GM18505 (cell line): ENCODE measurements around the gene FNDC10.

Source experiments
- ATAC-seq: cut with Tn5 transposase; IDR thresholded peaks from one replicate; pipeline ENCODE4 v1.9.1; 2021; ENCODE audit not compliant: unreplicated experiment
- POLR2A ChIP-seq: IDR thresholded peaks from 4 replicates; pipeline ENCODE4 v1.6.1; 2011; ENCODE audit warnings: borderline replicate concordance; ENCODE audit not compliant: insufficient read depth, insufficient read length; ENCODE audit errors: extremely low read depth

FNDC10 gene

GRCh38 chr1:1630965-1631781 is 31.2 kb upstream of the FNDC10 start:
- TF ChIP-seq POLR2A: no peak
- no peak for ATAC-seq

- TF ChIP-seq POLR2A: peak; percentile 18
- peak; percentile 58 for ATAC-seq
Observed at GRCh38 chr1:1630191-1630964, 30.4 kb upstream of the FNDC10 start.

DNA sequence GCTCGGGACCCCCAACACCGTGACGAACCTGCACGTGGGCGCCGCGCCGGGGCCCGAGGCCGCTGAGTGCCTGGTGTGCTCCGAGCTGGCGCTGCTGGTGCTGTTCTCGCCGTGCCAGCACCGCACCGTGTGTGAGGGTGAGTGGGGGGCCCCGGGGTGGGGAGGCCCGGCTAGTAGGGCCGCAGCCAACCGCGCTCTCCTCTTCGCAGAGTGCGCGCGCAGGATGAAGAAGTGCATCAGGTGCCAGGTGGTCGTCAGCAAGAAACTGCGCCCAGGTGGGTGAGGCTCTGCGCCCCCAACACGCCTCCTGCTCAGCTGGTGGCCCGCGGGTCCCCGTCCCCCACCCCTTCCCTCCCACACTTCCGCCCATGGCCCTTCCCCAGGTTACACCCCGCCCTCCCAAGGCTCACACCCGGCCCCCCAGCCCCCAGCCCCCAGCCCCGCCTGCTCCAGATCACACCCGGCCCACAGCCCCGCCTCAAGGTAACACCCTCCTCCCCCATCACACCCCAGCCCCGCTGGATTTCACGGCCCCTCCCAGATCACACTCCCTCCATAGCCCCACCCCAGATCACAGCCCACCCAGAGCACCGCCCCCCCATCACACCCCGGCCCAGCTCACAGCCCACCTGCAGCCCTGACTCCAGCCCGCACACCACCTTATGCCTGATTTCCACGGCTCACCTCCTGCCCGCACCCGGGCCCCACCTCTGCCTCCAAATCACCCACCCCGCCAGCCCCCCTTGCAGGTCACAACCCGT is 29.7 kb upstream of the FNDC10 start:
- ATAC-seq: no peak
- no peak for TF ChIP-seq POLR2A

DNA sequence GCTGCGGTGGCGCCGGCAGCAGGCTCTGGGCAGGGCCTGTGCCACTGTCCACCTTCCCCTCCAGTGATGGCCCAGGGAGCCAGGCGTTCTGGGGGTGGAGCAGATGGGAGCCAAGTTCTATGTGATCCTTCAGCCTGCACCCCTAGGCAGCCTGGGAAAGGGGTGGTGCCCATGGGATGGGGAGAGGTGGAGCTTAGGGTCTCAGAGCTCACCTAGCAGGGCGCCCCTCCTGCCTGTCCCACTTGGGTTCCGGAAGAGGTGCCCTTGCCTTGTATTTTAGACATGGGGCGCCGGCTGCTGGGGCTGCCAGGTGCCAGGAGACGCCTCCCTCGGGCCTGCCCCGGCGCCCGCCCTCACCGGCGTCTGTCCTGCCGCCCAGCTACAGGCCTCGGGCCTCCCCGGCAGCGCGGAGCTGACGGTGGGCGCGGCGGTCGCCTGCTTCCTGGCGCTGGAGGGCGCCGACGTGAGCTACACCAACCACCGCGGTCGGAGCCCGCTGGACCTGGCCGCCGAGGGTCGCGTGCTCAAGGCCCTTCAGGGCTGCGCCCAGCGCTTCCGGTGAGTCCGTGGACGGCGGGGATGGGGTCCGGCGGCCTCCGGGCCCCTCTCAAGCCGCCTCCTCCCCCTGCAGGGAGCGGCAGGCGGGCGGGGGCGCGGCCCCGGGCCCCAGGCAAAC is 29.0 kb upstream of the FNDC10 start:
- ATAC-seq: no peak
- TF ChIP-seq POLR2A: no peak

DNA sequence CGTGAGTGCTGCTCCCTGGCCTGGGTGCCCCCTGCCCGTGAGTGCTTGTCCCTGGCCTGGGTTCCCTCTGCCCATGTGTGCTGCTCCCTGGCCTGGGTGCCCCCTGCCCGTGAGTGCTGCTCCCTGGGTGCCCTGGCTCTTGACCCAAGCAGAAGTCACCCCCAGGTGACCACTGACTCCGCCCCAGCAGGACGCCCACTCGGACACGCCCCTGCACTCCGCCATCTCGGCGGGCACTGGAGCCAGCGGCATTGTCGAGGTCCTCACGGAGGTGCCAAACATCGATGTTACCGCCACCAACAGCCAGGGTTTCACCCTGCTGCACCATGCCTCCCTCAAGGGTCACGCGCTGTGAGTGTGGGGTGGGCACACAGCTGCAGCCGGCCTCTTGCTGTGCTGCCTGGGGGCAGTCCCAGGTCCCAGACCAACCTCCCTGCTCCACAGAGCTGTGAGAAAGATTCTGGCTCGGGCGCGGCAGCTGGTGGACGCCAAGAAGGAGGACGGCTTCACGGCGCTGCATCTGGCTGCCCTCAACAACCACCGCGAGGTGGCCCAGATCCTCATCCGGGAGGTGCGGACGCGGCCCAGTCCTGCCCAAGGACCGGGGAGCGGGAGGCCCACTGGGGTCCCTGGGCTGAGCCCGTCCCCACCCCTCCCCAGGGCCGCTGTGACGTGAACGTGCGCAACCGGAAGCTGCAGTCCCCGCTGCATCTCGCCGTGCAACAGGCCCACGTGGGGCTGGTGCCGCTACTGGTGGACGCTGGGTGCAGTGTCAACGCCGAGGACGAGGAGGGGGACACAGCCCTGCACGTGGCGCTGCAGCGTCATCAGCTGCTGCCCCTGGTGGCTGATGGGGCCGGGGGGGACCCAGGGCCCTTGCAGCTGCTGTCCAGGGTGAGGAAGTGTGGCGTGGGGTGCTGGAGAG is 28.2 kb upstream of the FNDC10 start:
- no peak for TF ChIP-seq POLR2A
- ATAC-seq: no peak

DNA sequence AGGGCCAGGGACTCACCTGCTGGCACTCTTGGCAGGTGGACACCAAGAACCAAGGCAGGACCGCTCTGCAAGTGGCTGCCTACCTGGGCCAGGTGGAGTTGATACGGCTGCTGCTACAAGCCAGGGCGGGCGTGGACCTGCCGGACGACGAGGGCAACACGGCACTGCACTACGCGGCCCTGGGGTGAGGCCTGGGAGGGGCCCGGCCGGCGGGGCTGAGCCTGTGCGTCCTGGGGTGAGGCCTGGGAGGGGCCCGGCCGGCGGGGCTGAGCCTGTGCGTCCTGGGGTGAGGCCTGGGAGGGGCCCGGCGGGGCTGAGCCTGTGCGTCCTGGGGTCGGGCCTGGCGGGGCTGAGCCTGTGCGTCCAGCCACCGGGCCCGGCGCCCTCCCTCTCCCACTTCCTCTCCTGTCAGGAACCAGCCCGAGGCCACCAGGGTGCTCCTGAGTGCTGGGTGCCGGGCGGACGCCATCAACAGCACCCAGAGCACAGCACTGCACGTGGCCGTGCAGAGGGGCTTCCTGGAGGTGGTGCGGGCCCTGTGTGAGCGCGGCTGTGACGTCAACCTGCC is 27.4 kb upstream of the FNDC10 start:
- no peak for ATAC-seq

GRCh38 chr1:1626207-1627141 is 26.5 kb upstream of the FNDC10 start:
- no peak for TF ChIP-seq POLR2A
- no peak for ATAC-seq

More for the DNA sequence above, 27.4 kb upstream of the FNDC10 start:
- no peak for TF ChIP-seq POLR2A

- ATAC-seq: no peak
Observed at GRCh38 chr1:1625824-1626206, 25.9 kb upstream of the FNDC10 start.

DNA sequence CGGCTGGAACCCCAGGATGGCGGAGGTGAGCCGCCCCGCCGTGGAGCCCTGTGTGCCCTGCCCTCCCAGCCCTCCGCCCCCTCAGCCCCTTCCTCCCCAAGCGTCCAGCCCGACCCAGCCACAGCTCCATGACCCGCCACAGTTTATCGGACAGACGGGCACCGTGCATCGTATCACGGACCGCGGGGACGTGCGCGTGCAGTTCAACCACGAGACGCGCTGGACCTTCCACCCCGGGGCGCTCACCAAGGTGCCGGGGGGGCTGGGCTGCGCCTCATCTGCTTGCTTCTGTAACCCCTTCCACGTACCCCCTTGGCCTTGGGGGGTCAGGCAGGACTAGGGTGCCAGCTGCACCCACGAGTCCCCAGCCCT is 25.5 kb upstream of the FNDC10 start:
- TF ChIP-seq POLR2A: no peak
- no peak for ATAC-seq

More at GRCh38 chr1:1625824-1626206, 25.9 kb upstream of the FNDC10 start:
- TF ChIP-seq POLR2A: no peak

- no peak for TF ChIP-seq POLR2A
- ATAC-seq: no peak
Observed at GRCh38 chr1:1624443-1625403, 24.8 kb upstream of the FNDC10 start.
